ENCODE data around the gene PTHLH. TPM values are rescaled to one million over a fixed set of nuclear protein-coding genes. Genes with fewer than 3 reads are reported as not detected.

Gene PTHLH
- total RNA-seq, 1 experiment from 2014 or later: 0.35 TPM

GRCh38 chr12:27999970-28000369 lies 27.4 kb upstream of the PTHLH start:
- no peaks in the 10 kb centered on the region; a peak in 1 of 5 replicates for H3K9me3 Mint-ChIP-seq
- Histone ChIP-seq H3K79me1 (ENCODE audit: insufficient read depth, low read depth, low read length, poor library complexity, severe bottlenecking) (no peaks in the 10 kb centered on the region), H3K4me1 (ENCODE audit: insufficient read depth, low read length) (peaks cover 5% of the 10 kb centered on the region), H3K18ac (ENCODE audit: insufficient read length, low read depth, low read length) (no peak overlapping the region), H2AFZ (ENCODE audit: low read length) (no peak overlapping the region), H3K14ac (ENCODE audit: insufficient read depth, low read length) (no peak overlapping the region), H3K4me2 (ENCODE audit: insufficient read depth, insufficient read length, low read length) (no peak overlapping the region), H4K8ac (replicated peaks; ENCODE audit: insufficient read length, low read depth, low read length) (no peak overlapping the region), H3T11ph (ENCODE audit: low read length) (no peak overlapping the region), H3K79me2 (ENCODE audit: insufficient read depth, low read length) (no peaks in the 10 kb centered on the region), H2BK15ac (ENCODE audit: low read depth, low read length) (no peak overlapping the region), H3K27ac (ENCODE audit: insufficient read length, low read depth, low read length) (no peak overlapping the region), H2BK5ac (ENCODE audit: insufficient read length, low read length) (no peak overlapping the region), H3K9ac (ENCODE audit: extremely low read depth, insufficient read length, low read length) (no peak overlapping the region), H2AK5ac (ENCODE audit: insufficient read length, low read length) (no peak overlapping the region), H4K20me1 (ENCODE audit: control insufficient read depth, insufficient read depth, insufficient read length) (no peaks in the 10 kb centered on the region), H2BK20ac (ENCODE audit: low read depth, low read length, poor library complexity, severe bottlenecking) (no peak overlapping the region), H4K5ac (ENCODE audit: insufficient read length, low read depth, low read length) (no peak overlapping the region), H3K56ac (ENCODE audit: insufficient read length, low read depth, low read length) (no peak overlapping the region), H4K91ac (ENCODE audit: insufficient read length, low read depth, low read length) (no peak overlapping the region), H3K23me2 (ENCODE audit: insufficient read length, low read depth, low read length, poor library complexity, severe bottlenecking) (no peaks in the 10 kb centered on the region), H2BK12ac (ENCODE audit: insufficient read length, low read depth, low read length) (no peak overlapping the region), H3K23ac (ENCODE audit: insufficient read length, low read depth, low read length) (no peak overlapping the region), H2BK120ac (ENCODE audit: low read depth, low read length, poor library complexity, severe bottlenecking) (no peak overlapping the region), H3K27me3 (ENCODE audit: insufficient read depth, low read length) (no peaks in the 10 kb centered on the region), H3K4ac (ENCODE audit: low read depth, low read length) (no peak overlapping the region), H3K9me3 (ENCODE audit: control insufficient read depth, low read depth, low read length) (no peaks in the 10 kb centered on the region)
- no peak overlapping the region for H3K4me3 Mint-ChIP-seq
- TF ChIP-seq, protein P1, sequence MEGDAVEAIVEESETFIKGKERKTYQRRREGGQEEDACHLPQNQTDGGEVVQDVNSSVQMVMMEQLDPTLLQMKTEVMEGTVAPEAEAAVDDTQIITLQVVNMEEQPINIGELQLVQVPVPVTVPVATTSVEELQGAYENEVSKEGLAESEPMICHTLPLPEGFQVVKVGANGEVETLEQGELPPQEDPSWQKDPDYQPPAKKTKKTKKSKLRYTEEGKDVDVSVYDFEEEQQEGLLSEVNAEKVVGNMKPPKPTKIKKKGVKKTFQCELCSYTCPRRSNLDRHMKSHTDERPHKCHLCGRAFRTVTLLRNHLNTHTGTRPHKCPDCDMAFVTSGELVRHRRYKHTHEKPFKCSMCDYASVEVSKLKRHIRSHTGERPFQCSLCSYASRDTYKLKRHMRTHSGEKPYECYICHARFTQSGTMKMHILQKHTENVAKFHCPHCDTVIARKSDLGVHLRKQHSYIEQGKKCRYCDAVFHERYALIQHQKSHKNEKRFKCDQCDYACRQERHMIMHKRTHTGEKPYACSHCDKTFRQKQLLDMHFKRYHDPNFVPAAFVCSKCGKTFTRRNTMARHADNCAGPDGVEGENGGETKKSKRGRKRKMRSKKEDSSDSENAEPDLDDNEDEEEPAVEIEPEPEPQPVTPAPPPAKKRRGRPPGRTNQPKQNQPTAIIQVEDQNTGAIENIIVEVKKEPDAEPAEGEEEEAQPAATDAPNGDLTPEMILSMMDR (conservative IDR thresholded peaks at IDR 0.05): no peak
- WGBS (ENCODE audit: extremely low coverage, insufficient read length, low lambda C conversion rate): no CpG with 5 or more reads among the region's 4 CpGs
- H3K36me3 Mint-ChIP-seq (ENCODE audit: insufficient read depth in 1 of 3, low read depth in 3 of 3): no peaks in the 10 kb centered on the region; a peak in 1 of 7 replicates
- H3K27ac Mint-ChIP-seq: no peak overlapping the region
- DNase-seq: no peak
- H3K27me3 Mint-ChIP-seq (ENCODE audit: low read depth): no peaks in the 10 kb centered on the region; the same call in 1 of the 2 replicates
- peaks cover 17 to 18% of the 10 kb centered on the region in 2 experiments for H3K4me1 Mint-ChIP-seq

Data from H9 (cell line).